Kidney epithelial cell (primary cell): Measurements from ENCODE around the gene RUNX2. TPM values are rescaled to one million over a fixed set of nuclear protein-coding genes. Genes with fewer than 3 reads are reported as not detected.

Experiments used
- DNase-seq: peaks from one replicate; pipeline ENCODE4 v3.0.0-alpha.2; 2010; ENCODE audit warnings: low read depth
- H3K27me3 ChIP-seq: 2 replicates; pipeline ENCODE4 v1.6.0; 2011; ENCODE audit warnings: low read length; ENCODE audit not compliant: control insufficient read depth, insufficient read depth
- H3K36me3 ChIP-seq: 2 replicates; pipeline ENCODE4 v1.5.1; 2011; ENCODE audit warnings: low read length; ENCODE audit not compliant: control insufficient read depth, insufficient read depth
- H3K4me3 ChIP-seq: 2 replicates; pipeline ENCODE4 v1.5.1; 2011; ENCODE audit warnings: low read depth, mild to moderate bottlenecking, control low read depth, low read length
- total RNA-seq: library from RNA; depleted of rRNA; stranded (reverse); fragments of >200 nt; gene quantifications from 2 replicates; pipeline ENCODE4 v1.2.3, GENCODE V29; 2015
- TF ChIP-seq, protein P1 (sequence below): IDR thresholded peaks from 2 replicates; pipeline ENCODE4 v1.5.1; 2011; ENCODE audit warnings: mild to moderate bottlenecking, moderate library complexity, low read length, control low read depth, inconsistent platforms; ENCODE audit not compliant: insufficient read depth, poor library complexity, severe bottlenecking

Gene RUNX2
- total RNA-seq, 1 donor from 2014 or later = 9.2 TPM

DNA sequence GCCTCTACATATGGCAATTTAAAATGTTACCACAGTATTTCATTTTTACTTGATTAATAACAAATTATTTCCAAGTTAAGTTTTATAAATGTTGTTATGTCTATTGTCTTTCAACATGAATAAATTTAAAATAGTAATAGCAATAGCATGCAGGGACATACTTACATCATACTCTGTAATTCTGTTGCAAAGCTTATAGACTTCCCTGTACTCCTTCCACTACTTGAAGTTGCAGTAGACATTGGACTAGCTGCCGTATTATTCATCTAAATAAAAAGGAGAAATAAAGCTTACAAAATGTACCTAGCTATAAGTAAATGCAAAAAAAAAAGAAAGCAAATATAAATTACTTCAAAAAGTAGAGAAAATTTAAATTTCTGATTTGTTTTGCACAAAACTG lies 36.9 kb downstream of the RUNX2 start:
- Histone ChIP-seq H3K36me3 (no peaks in the 10 kb centered on the region), H3K4me3 (no peak overlapping the region), H3K27me3 (no peaks in the 10 kb centered on the region)
- no peak for DNase-seq
- TF ChIP-seq, protein P1, sequence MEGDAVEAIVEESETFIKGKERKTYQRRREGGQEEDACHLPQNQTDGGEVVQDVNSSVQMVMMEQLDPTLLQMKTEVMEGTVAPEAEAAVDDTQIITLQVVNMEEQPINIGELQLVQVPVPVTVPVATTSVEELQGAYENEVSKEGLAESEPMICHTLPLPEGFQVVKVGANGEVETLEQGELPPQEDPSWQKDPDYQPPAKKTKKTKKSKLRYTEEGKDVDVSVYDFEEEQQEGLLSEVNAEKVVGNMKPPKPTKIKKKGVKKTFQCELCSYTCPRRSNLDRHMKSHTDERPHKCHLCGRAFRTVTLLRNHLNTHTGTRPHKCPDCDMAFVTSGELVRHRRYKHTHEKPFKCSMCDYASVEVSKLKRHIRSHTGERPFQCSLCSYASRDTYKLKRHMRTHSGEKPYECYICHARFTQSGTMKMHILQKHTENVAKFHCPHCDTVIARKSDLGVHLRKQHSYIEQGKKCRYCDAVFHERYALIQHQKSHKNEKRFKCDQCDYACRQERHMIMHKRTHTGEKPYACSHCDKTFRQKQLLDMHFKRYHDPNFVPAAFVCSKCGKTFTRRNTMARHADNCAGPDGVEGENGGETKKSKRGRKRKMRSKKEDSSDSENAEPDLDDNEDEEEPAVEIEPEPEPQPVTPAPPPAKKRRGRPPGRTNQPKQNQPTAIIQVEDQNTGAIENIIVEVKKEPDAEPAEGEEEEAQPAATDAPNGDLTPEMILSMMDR = no peak

DNA sequence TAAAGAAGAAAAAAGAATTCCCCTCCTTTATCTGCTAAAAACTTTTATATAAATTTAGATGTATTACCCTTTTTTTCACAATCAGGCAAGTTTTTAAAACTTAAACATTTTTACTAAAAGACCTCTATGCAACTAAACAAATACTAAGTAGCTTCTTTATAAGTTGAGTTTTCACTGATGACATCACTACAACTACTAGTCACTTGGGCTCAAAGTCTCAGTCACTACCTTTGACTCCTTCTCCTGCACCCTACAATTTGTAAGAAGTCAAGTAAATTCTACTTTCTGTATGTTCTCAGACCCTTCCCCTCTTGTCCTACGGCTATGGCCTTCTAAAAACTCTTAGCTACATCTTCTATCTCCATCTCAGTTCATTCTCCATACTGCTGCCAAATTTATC lies 38.4 kb downstream of the RUNX2 start:
- no peak overlapping the region for H3K4me3 ChIP-seq
- no peaks in the 10 kb centered on the region for H3K27me3 ChIP-seq
- H3K36me3 ChIP-seq = no peaks in the 10 kb centered on the region
- TF ChIP-seq, protein P1 = no peak
- DNase-seq = no peak

DNA sequence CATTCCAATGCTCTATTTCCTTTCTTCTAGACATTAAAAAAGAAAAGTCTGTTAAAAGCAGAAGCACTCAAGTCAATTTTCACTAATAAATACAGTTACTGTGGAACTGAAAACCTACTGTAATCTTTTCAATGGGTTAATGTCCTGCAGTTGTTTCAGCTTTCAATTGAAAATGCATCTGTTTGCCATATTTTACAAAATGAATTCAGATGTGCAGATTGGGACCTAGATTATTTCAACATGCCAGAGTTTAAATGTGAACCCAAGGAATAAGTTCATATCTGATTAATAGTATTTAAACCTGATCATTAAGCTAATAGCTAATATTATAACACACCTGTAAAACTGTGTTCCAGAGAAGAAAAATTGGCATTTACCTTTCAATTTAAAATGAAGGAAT lies 39.9 kb downstream of the RUNX2 start:
- TF ChIP-seq, protein P1 = no peak
- Histone ChIP-seq H3K27me3 (no peaks in the 10 kb centered on the region), H3K36me3 (no peaks in the 10 kb centered on the region), H3K4me3 (no peak overlapping the region)
- DNase-seq = no peak

DNA sequence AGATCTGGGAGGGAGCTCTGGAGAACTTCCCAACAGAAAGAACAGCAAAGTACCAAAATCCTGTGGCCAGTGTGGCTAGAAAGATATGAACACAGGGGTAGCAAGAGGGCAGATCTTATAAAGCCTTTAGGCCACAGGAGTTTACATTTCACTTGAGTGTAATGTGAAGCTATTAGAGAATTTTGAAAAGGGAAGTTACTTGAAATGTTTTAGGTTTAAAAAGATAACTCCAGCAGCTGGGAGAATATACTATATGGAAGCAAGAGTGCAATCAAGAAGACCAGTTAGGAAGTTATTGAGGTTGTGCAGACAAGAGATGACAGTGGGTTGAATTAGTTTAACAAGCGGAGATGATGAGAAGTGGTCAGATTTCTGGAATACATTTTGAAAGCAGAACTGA lies 41.7 kb downstream of the RUNX2 start:
- H3K4me3 ChIP-seq = no peak overlapping the region
- H3K27me3 ChIP-seq = no peaks in the 10 kb centered on the region
- DNase-seq = no peak
- TF ChIP-seq, protein P1 = no peak
- no peaks in the 10 kb centered on the region for H3K36me3 ChIP-seq

DNA sequence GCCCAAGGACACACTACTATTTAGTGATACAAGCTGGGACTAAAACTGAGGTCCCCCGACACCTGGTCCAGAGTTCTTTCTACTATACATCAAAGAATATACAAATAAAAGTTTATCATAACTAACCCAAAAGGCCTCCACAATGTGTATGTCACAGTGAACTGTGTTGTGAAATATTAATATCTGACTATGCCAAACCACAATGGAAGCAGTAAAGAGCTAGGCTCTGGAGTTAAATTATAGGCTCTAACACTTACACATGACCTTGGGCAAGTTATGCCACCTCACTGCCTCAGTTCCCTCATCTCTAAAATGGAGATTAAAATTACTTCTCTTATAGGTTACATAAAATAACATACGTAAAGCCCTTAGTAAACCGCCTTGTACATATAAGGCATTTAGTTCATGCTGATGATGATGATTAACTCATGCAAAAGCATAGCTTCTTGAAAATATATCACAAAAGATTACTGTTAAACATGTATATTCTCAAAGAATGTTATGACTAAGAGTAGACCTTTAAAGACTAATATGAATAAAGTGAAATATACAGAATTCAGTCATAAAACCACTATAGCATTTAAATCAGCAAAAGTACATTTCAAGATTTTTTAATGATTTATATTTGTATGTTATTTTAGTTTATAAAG lies 43.9 kb downstream of the RUNX2 start:
- H3K27me3 ChIP-seq = no peaks in the 10 kb centered on the region
- H3K36me3 ChIP-seq = no peaks in the 10 kb centered on the region
- no peak overlapping the region for H3K4me3 ChIP-seq
- TF ChIP-seq, protein P1 = no peak
- no peak for DNase-seq

DNA sequence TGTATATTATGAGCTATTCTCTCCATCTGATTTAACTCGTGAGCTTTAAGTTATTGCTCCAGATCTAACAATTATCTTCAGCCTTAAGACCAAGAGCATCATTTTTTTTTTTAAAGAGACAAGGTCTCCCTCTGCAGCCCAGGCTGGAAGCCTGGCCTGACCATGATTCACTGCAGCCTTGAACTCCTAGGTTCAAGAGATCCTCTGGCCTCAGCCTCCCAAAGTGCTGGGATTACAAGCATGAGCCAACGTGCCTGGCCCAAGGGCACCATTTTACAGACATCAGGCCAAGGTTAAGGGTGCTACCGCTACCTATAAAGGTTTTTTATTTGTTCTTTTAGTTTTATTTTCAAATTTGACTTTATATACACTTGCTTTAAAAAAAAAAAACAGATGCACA lies 47.3 kb downstream of the RUNX2 start:
- DNase-seq = no peak
- TF ChIP-seq, protein P1 = no peak
- H3K4me3 ChIP-seq = no peak overlapping the region
- H3K27me3 ChIP-seq = no peaks in the 10 kb centered on the region
- no peaks in the 10 kb centered on the region for H3K36me3 ChIP-seq
